SK-MEL-5 (cell line): Measurements from ENCODE around the gene FZR1. TPM values are rescaled to one million over a fixed set of nuclear protein-coding genes. Genes with fewer than 3 reads are reported as not detected.
"Not testable (repeated sequence)": the region's sequence is repeated elsewhere in the genome, so short reads cannot be mapped to it uniquely, and the experiment has no call there.

Source experiments
- DNase-seq: peaks from one replicate; pipeline ENCODE4 v3.0.0-alpha.2; 2016; ENCODE audit warnings: low read depth, low spot score
- in situ Hi-C: cut with HindIII; loops from 2 replicates; pipeline ENCODE4 v1.10.0; 2016; ENCODE audit warnings: low sequenced_read_pairs, high pct_unique_total_duplicates, low pct_unique_long_range_greater_than_20kb
- total RNA-seq: library from RNA; depleted of rRNA; stranded (reverse); fragments of >200 nt; shearing (Covaris generic); gene quantifications from 2 replicates; pipeline ENCODE4 v1.2.3, GENCODE V29; 2014

FZR1 gene
- total RNA-seq, 1 experiment from 2014 or later = 22.6 TPM

GRCh38 chr19:3520166-3521103, 14.3 kb downstream of the FZR1 start:
- no peak for DNase-seq
- in situ Hi-C loops = no loop called here

GRCh38 chr19:3521104-3521445, 15.0 kb downstream of the FZR1 start:
- in situ Hi-C loops = no loop called here
- DNase-seq = no peak

- in situ Hi-C loops = no loop called here
- no peak for DNase-seq
Measured at GRCh38 chr19:3522421-3523360, 16.6 kb downstream of the FZR1 start.

GRCh38 chr19:3523361-3524077, 17.4 kb downstream of the FZR1 start:
- no peak for DNase-seq
- in situ Hi-C loops = no loop called here

GRCh38 chr19:3524078-3524842, 18.1 kb downstream of the FZR1 start:
- in situ Hi-C loops = no loop called here
- DNase-seq = no peak

GRCh38 chr19:3524904-3525451, 18.9 kb downstream of the FZR1 start:
- in situ Hi-C loops = no loop called here
- DNase-seq = no peak

GRCh38 chr19:3526507-3527237, 20.6 kb downstream of the FZR1 start:
- no peak for DNase-seq
- in situ Hi-C loops = no loop called here

- no peak for DNase-seq
- in situ Hi-C loops = no loop called here
Measured at GRCh38 chr19:3527238-3527910, 21.3 kb downstream of the FZR1 start.

- in situ Hi-C loops = no loop called here
- DNase-seq = no peak
Measured at GRCh38 chr19:3528080-3528479, 22.0 kb downstream of the FZR1 start.

- DNase-seq = no peak
- in situ Hi-C loops = no loop called here
Measured at GRCh38 chr19:3528539-3529211, 22.6 kb downstream of the FZR1 start.

GRCh38 chr19:3529299-3529698, 23.2 kb downstream of the FZR1 start:
- in situ Hi-C loops, DNase-seq: not testable (repeated sequence)

GRCh38 chr19:3530389-3530788, 24.3 kb downstream of the FZR1 start:
- in situ Hi-C loops = no loop called here
- DNase-seq = no peak

GRCh38 chr19:3531716-3532115, 25.6 kb downstream of the FZR1 start:
- in situ Hi-C loops = no loop called here
- no peak for DNase-seq

- DNase-seq = no peak
- in situ Hi-C loops = no loop called here
Measured at GRCh38 chr19:3532154-3532786, 26.2 kb downstream of the FZR1 start.

GRCh38 chr19:3533033-3533432, 26.9 kb downstream of the FZR1 start:
- no peak for DNase-seq
- in situ Hi-C loops = no loop called here
